Uterus (tissue), 4 donors: ENCODE measurements around the gene GNB1. TPM values are rescaled to one million over a fixed set of nuclear protein-coding genes. Genes with fewer than 3 reads are reported as not detected.

Experiments
- DNase-seq, 2 donors: peaks; one replicate each; pipeline ENCODE4 v3.0.0-alpha.2; 2019 to 2020
- H3K27ac ChIP-seq, 2 donors: fragments of 200-600 bp; sonication (generic); 1 replicate in 1 of 2; 2 replicates in 1 of 2; pipeline ENCODE4 v1.5.1; 2016 to 2018
- H3K27me3 ChIP-seq, 2 donors: fragments of 200-600 bp; sonication (generic); one replicate each; pipeline ENCODE4 v1.5.1; 2018 to 2019; ENCODE audit warnings: control low read depth in 1 of 2
- H3K36me3 ChIP-seq, 2 donors: fragments of 200-600 bp; sonication (generic); one replicate each; pipeline ENCODE4 v1.5.1; 2019; ENCODE audit warnings: control low read depth in 1 of 2
- H3K4me1 ChIP-seq, 2 donors: fragments of 200-600 bp; sonication (generic); one replicate each; pipeline ENCODE4 v1.5.1; 2018 to 2019; ENCODE audit warnings: control low read depth in 1 of 2
- H3K4me3 ChIP-seq, 2 donors: fragments of 200-600 bp; sonication (generic); 1 replicate in 1 of 2; 2 replicates in 1 of 2; pipeline ENCODE4 v1.5.1; 2018 to 2019; ENCODE audit warnings: mild to moderate bottlenecking in 1 of 2
- H3K9me3 ChIP-seq, 2 donors: fragments of 200-600 bp; sonication (generic); one replicate each; pipeline ENCODE4 v1.5.1; 2019; ENCODE audit warnings: control low read depth in 1 of 2
- CTCF ChIP-seq, 4 experiments: fragments of 200-600 bp in 2 of 4; fragments of 450-650 bp in 2 of 4; sonication (generic) in 2 of 4; IDR thresholded peaks; one replicate each; pipeline ENCODE4 v1.5.1; 2016 to 2019; ENCODE audit warnings: antibody characterized with exemption in 4 of 4, mild to moderate bottlenecking in 2 of 4, moderate library complexity in 1 of 4
- POLR2A ChIP-seq, 2 donors: fragments of 450-650 bp; IDR thresholded peaks; one replicate each; pipeline ENCODE4 v1.6.1; 2016; ENCODE audit warnings: antibody characterized with exemption in 2 of 2, mild to moderate bottlenecking in 1 of 2, moderate library complexity in 1 of 2
- intact Hi-C: fragments of 100-400 bp; cut with DNase I; formaldehyde crosslinking; loops from one replicate; pipeline ENCODE4 v1.15.1; 2023; ENCODE audit warnings: low total_unique reads
- total RNA-seq, 4 donors: library from RNA; depleted of rRNA in 3 of 4; stranded (reverse); fragments of >200 nt in 3 of 4; gene quantifications; one replicate each; pipeline versions ENCODE4 v1.1.0 to v1.2.4, GENCODE V29; 2014 to 2023
- donor health status: DM: yes; HTN: yes; CAD: no.

Gene GNB1
- total RNA-seq, 4 donors from 2014 or later = 50.2 to 320 (median 104) TPM

GRCh38 chr1:1782399-1783221 lies 108.3 kb downstream of the GNB1 start:
- TF ChIP-seq CTCF (IDR thresholded peaks at IDR 0.05) = no peak
- no peak for TF ChIP-seq POLR2A (IDR thresholded peaks at IDR 0.05)
- intact Hi-C loops = no loop called here
- H3K4me1 ChIP-seq = peaks cover 0 to 18% of the 10 kb centered on the region in 2 donors

GRCh38 chr1:1781526-1781903 lies 109.4 kb downstream of the GNB1 start:
- intact Hi-C loops = no loop called here
- Histone ChIP-seq H3K4me1 (peaks cover 0 to 18% of the 10 kb centered on the region in 2 donors), H3K27me3 (no peaks in the 10 kb centered on the region), H3K27ac (no peak overlapping the region), H3K4me3 (no peak overlapping the region), H3K36me3 (no peaks in the 10 kb centered on the region), H3K9me3 (no peaks in the 10 kb centered on the region)
- no peak for DNase-seq
- TF ChIP-seq POLR2A (IDR thresholded peaks at IDR 0.05) (no peak), CTCF (IDR thresholded peaks at IDR 0.05) (no peak)

More at GRCh38 chr1:1782399-1783221, 108.3 kb downstream of the GNB1 start:
- H3K27ac ChIP-seq = peak overlapping the region; percentile 51 to 70
- H3K4me3 ChIP-seq = peak overlapping the region in 1 of 2 donors; percentile 3
- H3K36me3 ChIP-seq = no peaks in the 10 kb centered on the region
- no peaks in the 10 kb centered on the region for H3K9me3 ChIP-seq
- no peaks in the 10 kb centered on the region for H3K27me3 ChIP-seq
- DNase-seq = peak; percentile 47 to 48

- Histone ChIP-seq H3K4me1 (peaks cover 0 to 22% of the 10 kb centered on the region in 2 donors), H3K4me3 (no peak overlapping the region)
- intact Hi-C loops = no loop called here
Measured at GRCh38 chr1:1780598-1781525, 110.0 kb downstream of the GNB1 start.

GRCh38 chr1:1779691-1780597 lies 110.9 kb downstream of the GNB1 start:
- Histone ChIP-seq H3K27ac (peak overlapping the region in 1 of 2 donors; percentile 7), H3K4me3 (no peak overlapping the region), H3K27me3 (no peaks in the 10 kb centered on the region), H3K36me3 (no peaks in the 10 kb centered on the region), H3K4me1 (peaks cover 0 to 28% of the 10 kb centered on the region in 2 donors), H3K9me3 (no peaks in the 10 kb centered on the region)
- intact Hi-C loops = no loop called here
- TF ChIP-seq POLR2A (IDR thresholded peaks at IDR 0.05) (no peak), CTCF (IDR thresholded peaks at IDR 0.05) (no peak)
- no peak for DNase-seq

More at GRCh38 chr1:1780598-1781525, 110.0 kb downstream of the GNB1 start:
- DNase-seq = no peak
- H3K27ac ChIP-seq = no peak overlapping the region
- no peaks in the 10 kb centered on the region for H3K9me3 ChIP-seq
- H3K36me3 ChIP-seq = no peaks in the 10 kb centered on the region
- H3K27me3 ChIP-seq = no peaks in the 10 kb centered on the region
- TF ChIP-seq CTCF (IDR thresholded peaks at IDR 0.05) (no peak), POLR2A (IDR thresholded peaks at IDR 0.05) (no peak)
